ENCODE data around the gene TBK1.
"Not testable (repeated sequence)": the region's sequence is repeated elsewhere in the genome, so short reads cannot be mapped to it uniquely, and the experiment has no call there.

Gene TBK1

GRCh38 chr12:64496839-64497400, 45.0 kb downstream of the TBK1 start:
- TF ChIP-seq ZNF274 (IDR thresholded peaks at IDR 0.05; ENCODE audit: low read depth, low read length), result no peak
- H3K4me3 ChIP-seq (ENCODE audit: low read length), result no peak overlapping the region

DNA sequence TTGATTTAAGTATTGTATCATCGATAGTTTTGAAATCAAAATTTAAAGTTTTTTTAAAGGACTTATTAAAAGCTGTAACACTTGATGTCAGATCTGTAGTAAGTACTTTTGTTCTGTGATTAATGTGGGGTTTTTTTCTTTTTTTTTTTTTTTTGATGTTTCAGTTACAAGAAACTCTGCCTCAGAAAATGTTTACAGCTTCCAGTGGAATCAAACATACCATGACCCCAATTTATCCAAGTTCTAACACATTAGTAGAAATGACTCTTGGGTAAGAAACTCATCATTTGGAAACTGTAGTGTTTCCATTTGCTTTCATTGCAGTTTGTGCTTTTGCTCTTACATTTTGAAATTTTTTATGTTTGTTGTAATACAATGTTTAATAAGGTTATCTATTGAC, 45.6 kb downstream of the TBK1 start:
- no peak overlapping the region for H3K4me3 ChIP-seq (ENCODE audit: low read length)
- TF ChIP-seq ZNF274 (IDR thresholded peaks at IDR 0.05; ENCODE audit: low read depth, low read length), result no peak

GRCh38 chr12:64497903-64498302, 46.0 kb downstream of the TBK1 start:
- no peak overlapping the region for H3K4me3 ChIP-seq (ENCODE audit: low read length)
- no peak for TF ChIP-seq ZNF274 (IDR thresholded peaks at IDR 0.05; ENCODE audit: low read depth, low read length)

GRCh38 chr12:64500394-64500793, 48.5 kb downstream of the TBK1 start:
- no peak for TF ChIP-seq ZNF274 (IDR thresholded peaks at IDR 0.05; ENCODE audit: low read depth, low read length)
- no peak overlapping the region for H3K4me3 ChIP-seq (ENCODE audit: low read length)

GRCh38 chr12:64501486-64501885, 49.6 kb downstream of the TBK1 start:
- TF ChIP-seq ZNF274 (IDR thresholded peaks at IDR 0.05; ENCODE audit: low read depth, low read length), result no peak
- H3K4me3 ChIP-seq (ENCODE audit: low read length), result no peak overlapping the region

DNA sequence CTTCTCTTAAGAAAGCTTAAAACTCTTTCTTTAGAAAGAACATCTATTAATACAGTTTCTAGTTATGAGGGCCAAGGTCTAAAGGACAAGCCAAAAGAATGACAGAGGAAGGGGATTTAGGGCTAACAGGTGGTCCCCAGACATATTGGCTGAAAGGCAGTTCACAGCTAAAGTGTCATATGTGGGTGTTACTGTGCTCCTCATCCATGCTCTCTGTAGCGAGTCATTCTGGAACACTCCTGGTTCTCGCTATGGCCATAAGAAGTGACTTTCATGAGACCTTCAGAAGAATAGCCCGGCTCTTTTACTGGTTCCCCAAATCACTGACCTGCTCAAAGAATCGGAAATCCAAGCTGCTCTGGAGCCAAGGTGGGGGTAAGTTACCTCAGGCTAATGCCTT, 55.0 kb downstream of the TBK1 start:
- no peak for TF ChIP-seq ZNF274 (IDR thresholded peaks at IDR 0.05; ENCODE audit: low read depth, low read length)
- H3K4me3 ChIP-seq (ENCODE audit: low read length), result no peak overlapping the region

GRCh38 chr12:64510667-64511066, 58.7 kb downstream of the TBK1 start:
- no peak overlapping the region for H3K4me3 ChIP-seq (ENCODE audit: low read length)

DNA sequence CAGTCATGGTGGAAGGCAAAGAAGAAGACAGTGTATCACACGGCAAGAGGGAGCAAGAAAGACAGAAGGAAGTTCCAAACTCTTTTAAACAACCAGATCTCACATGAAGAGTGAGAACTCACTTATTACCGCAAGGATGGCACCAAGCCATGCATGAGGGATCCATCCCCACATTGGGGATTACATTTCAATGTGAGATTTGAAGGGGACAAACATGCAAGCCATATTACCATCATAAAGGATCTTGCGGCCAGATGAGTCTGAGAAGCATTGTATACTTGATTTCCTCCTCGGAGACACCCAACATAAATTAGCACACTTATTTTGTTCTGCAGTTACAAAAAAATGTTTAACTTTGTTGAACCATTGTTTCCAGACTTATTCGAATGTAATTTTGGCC, 66.5 kb downstream of the TBK1 start:
- H3K4me3 ChIP-seq (ENCODE audit: low read length), result no peak overlapping the region
- TF ChIP-seq ZNF274 (IDR thresholded peaks at IDR 0.05; ENCODE audit: low read depth, low read length), result no peak

More at GRCh38 chr12:64510667-64511066, 58.7 kb downstream of the TBK1 start:
- TF ChIP-seq ZNF274 (IDR thresholded peaks at IDR 0.05; ENCODE audit: low read depth, low read length), result no peak

- no peak overlapping the region for H3K4me3 ChIP-seq (ENCODE audit: low read length)
- no peak for TF ChIP-seq ZNF274 (IDR thresholded peaks at IDR 0.05; ENCODE audit: low read depth, low read length)
These were observed 69.9 kb downstream of the TBK1 start for GRCh38 chr12:64521833-64522232.

DNA sequence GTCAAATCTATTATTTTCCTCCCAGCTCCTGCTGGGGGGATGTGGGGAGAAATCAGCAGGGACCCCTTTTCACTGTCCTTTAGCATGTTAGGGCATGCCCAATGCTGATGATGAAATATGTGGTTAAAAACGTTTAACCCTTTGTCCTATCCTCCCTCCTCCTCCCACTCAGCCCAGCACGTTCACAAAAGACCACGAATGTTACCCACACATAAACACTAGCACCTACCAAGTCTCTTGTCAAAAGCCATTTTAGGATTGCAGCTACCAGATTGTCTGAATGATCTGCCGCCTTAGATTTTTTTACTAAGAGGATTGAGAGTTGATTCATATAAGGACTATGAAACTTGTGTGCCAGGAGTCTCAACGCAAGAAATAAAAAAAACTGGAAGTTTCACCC, 70.4 kb downstream of the TBK1 start:
- no peak overlapping the region for H3K4me3 ChIP-seq (ENCODE audit: low read length)
- TF ChIP-seq ZNF274 (IDR thresholded peaks at IDR 0.05; ENCODE audit: low read depth, low read length), result no peak

DNA sequence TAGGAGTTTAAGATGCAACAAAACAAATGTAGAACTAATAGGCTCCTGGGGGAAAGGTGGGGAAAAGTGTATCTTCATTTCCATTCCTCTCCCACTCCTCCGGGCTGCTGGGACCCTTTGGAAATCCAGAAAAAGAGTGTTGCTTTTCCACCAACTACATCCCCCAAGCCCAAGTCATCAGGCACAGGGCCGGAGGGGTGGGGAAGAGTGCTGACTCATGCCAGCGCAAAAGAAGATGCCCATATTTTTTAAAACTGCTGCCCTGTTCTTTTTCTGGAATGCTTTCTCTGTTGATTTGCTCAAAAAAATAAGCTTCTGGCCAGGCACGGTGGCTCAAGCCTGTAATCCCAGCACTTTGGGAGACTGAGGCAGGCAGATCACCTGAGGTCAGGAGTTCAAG, 70.9 kb downstream of the TBK1 start:
- H3K4me3 ChIP-seq (ENCODE audit: low read length), result no peak overlapping the region

GRCh38 chr12:64523565-64524444, 71.9 kb downstream of the TBK1 start:
- not testable (repeated sequence) for H3K4me3 ChIP-seq (ENCODE audit: low read length)

More for the DNA sequence above, 70.9 kb downstream of the TBK1 start:
- TF ChIP-seq ZNF274 (IDR thresholded peaks at IDR 0.05; ENCODE audit: low read depth, low read length), result no peak

- H3K4me3 ChIP-seq (ENCODE audit: low read length), result no peak overlapping the region
- no peak for TF ChIP-seq ZNF274 (IDR thresholded peaks at IDR 0.05; ENCODE audit: low read depth, low read length)
These were observed 73.7 kb downstream of the TBK1 start for GRCh38 chr12:64525461-64526160.

GRCh38 chr12:64526859-64527258, 74.9 kb downstream of the TBK1 start:
- TF ChIP-seq ZNF274 (IDR thresholded peaks at IDR 0.05; ENCODE audit: low read depth, low read length), result no peak

DNA sequence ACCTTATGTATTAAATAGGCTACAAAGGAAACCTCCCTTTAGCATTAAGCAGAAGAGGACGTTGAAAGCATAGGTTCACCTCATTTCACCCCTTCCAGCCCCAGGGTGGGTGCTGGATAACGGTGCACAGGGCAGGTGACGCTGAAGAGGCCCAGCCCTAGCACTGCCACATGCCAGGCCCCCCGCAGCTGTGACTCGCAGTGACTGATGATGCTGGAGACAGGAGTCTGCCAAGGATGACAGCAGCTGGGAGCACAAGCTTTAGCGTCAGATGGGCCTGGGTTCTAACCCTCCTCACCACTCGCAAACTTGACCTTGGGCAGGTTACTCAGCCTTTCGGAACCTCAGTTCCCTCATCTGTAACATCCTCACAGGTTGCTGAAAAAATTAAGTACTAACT, 76.7 kb downstream of the TBK1 start:
- TF ChIP-seq ZNF274 (IDR thresholded peaks at IDR 0.05; ENCODE audit: low read depth, low read length), result no peak
- H3K4me3 ChIP-seq (ENCODE audit: low read length), result no peak overlapping the region

More at GRCh38 chr12:64526859-64527258, 74.9 kb downstream of the TBK1 start:
- no peak overlapping the region for H3K4me3 ChIP-seq (ENCODE audit: low read length)
